H1 (cell line): ENCODE results near the gene NECTIN2. TPM values are rescaled to one million over a fixed set of nuclear protein-coding genes. Genes with fewer than 3 reads are reported as not detected.

Experiments used
- BCL11A ChIP-seq, 2 experiments: IDR thresholded peaks; one replicate each; pipeline ENCODE4 v1.6.1; 2011; ENCODE audit warnings: low read depth in 2 of 2, low read length in 2 of 2, mild to moderate bottlenecking in 2 of 2
- CHD1 ChIP-seq: IDR thresholded peaks from 2 replicates; pipeline ENCODE4 v1.6.1; 2012; ENCODE audit warnings: low read depth, low read length, improper control_type of control experiment
- CHD7 ChIP-seq: fragments of 300-600 bp; sonication (generic); IDR thresholded peaks from 2 replicates; pipeline ENCODE4 v1.7.1; 2012; ENCODE audit warnings: low read length, moderate library complexity, mild to moderate bottlenecking, inconsistent platforms; ENCODE audit not compliant: insufficient replicate concordance
- EGR1 ChIP-seq: IDR thresholded peaks from 2 replicates; pipeline ENCODE4 v1.6.1; 2011; ENCODE audit warnings: low read depth, low read length, borderline replicate concordance
- POLR2A ChIP-seq, 2 experiments: IDR thresholded peaks; 1 replicate in 1 of 2; 2 replicates in 1 of 2; pipeline ENCODE4 v1.6.1; 2011; ENCODE audit warnings: low read depth in 2 of 2, low read length in 2 of 2, mild to moderate bottlenecking in 2 of 2; ENCODE audit errors: control extremely low read depth in 1 of 2
- SIN3A ChIP-seq, 2 experiments: IDR thresholded peaks in 1 of 2; conservative IDR thresholded peaks in 1 of 2; 2 replicates each; pipeline ENCODE4 v1.6.1; 2011 to 2012; ENCODE audit warnings: low read length in 2 of 2, improper control_type of control experiment in 1 of 2, low read depth in 1 of 2, mild to moderate bottlenecking in 1 of 2
- SP4 ChIP-seq: IDR thresholded peaks from 2 replicates; pipeline ENCODE4 v1.6.1; 2012; ENCODE audit warnings: low read length, inconsistent platforms
- polyA plus RNA-seq, 7 experiments: library from polyadenylated mRNA; depleted of rRNA in 3 of 7; stranded (reverse) in 5 of 7; unstranded in 2 of 7; fragments of >200 nt in 5 of 7; fragments of 200-250 nt in 2 of 7; gene quantifications; 1 replicate in 5 of 7; 2 replicates in 1 of 7; 4 replicates in 1 of 7; pipeline versions ENCODE4 v1.2.1 to v1.2.3, GENCODE V29; 2011 to 2013; ENCODE audit warnings: missing spikeins in 2 of 7, mixed read lengths in 2 of 7
- total RNA-seq: library from RNA; stranded (reverse); fragmentation: NEBNext Ultra II Directional; extraction: Animal tissue kit (Norgen Biotek cat#: 25700); gene quantifications from 2 replicates; pipeline ENCODE4 v1.2.1, GENCODE V29; 2021
- TF ChIP-seq, protein P1 (sequence below): IDR thresholded peaks from 2 replicates; pipeline ENCODE4 v1.6.1; 2012; ENCODE audit warnings: low read length, inconsistent platforms

NECTIN2 gene
- total and polyA plus RNA-seq, 2 of the 8 experiments (the other 6 are each of a cell fraction or from before 2014, with no cell fraction given): 184 to 237 TPM

DNA sequence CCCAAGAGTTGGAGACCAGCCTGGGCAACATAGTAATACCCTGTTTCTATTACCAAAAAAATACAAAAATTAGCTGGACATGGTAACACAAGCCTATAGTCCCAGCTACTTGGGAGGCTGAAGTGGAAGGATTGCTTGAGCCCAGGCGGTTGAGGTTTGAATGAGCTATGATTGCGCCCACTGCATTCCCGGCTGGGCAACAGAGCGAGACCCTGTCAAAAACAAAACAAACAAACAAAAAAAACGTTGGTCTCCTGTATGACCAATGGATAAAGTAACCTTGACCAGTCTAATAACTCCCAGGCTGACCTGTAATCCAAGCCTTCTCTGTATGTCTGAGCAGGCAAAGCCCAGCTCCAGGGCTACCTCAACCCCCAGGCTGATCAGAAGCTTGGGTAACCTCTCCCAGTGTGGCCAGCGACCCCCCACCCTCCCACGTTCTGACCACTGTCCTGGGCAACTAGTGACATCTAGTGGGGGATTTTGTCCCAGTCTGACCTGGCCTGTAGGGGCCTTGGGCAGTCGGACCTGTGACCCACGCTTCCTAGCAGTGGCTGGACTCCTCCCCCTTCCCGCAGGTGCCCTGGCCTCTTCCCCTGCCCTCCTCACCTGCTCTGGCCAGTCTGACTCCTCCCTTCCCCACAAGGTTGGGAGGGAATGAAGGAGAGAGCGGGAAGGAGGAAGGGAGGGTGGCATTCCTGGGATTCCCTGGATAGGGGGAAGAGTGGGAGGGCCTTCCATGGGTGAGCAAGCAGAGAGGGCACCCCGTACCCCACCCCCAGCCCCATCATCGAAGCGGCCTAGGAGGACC is 38.2 kb upstream of the NECTIN2 start (continued):
- TF ChIP-seq CHD7 (no peak), CHD1 (no peak), SP4 (no peak), BCL11A (IDR thresholded peaks at IDR 0.05; ENCODE audit: low read depth in 2 of 2, low read length in 2 of 2) (peak in 1 of 2 experiments; percentile 1), EGR1 (no peak), POLR2A (IDR thresholded peaks at IDR 0.05; ENCODE audit: control extremely low read depth in 1 of 2, low read depth in 2 of 2, low read length in 2 of 2) (no peak; a peak in 1 of 3 replicates), SIN3A (conservative IDR thresholded peaks at IDR 0.05 in 1 of 2, IDR thresholded peaks at IDR 0.05 in 1 of 2; ENCODE audit: low read depth in 1 of 2, low read length in 2 of 2) (no peak)
- TF ChIP-seq, protein P1, sequence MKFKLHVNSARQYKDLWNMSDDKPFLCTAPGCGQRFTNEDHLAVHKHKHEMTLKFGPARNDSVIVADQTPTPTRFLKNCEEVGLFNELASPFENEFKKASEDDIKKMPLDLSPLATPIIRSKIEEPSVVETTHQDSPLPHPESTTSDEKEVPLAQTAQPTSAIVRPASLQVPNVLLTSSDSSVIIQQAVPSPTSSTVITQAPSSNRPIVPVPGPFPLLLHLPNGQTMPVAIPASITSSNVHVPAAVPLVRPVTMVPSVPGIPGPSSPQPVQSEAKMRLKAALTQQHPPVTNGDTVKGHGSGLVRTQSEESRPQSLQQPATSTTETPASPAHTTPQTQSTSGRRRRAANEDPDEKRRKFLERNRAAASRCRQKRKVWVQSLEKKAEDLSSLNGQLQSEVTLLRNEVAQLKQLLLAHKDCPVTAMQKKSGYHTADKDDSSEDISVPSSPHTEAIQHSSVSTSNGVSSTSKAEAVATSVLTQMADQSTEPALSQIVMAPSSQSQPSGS: no peak
